HEK293 (cell line): ENCODE results near the gene KMO.

ENCODE experiments used
- CTCF ChIA-PET: fragments of 350-600 bp; formaldehyde crosslinking; extraction: SDS; loops from one replicate; lab custom pipeline; 2021; ENCODE audit warnings: antibody characterized with exemption; lab: Yijun Ruan, JAX
- POLR2A ChIA-PET: fragments of 300-600 bp; formaldehyde crosslinking; extraction: SDS; loops from one replicate; lab custom pipeline; 2020; ENCODE audit warnings: antibody characterized with exemption, inconsistent platforms; lab: Yijun Ruan, JAX
- H3K27ac ChIP-seq: fragments of 200-500 bp; sonication (Bioruptor generic); 2 replicates; pipeline ENCODE4 v1.5.1; 2014; ENCODE audit warnings: low read depth, low read length, control low read depth, inconsistent platforms; ENCODE audit errors: extremely low read depth
- H3K36me3 ChIP-seq, 2 experiments: fragments of 200-500 bp in 1 of 2; sonication (Bioruptor generic) in 1 of 2; 1 replicate in 1 of 2; 2 replicates in 1 of 2; pipeline ENCODE4 v1.5.1; 2014 to 2017; ENCODE audit warnings: inconsistent platforms in 2 of 2, low read length in 2 of 2; ENCODE audit not compliant: control insufficient read depth in 2 of 2, insufficient read depth in 1 of 2
- H3K4me1 ChIP-seq: fragments of 200-500 bp; sonication (Bioruptor generic); 2 replicates; pipeline ENCODE4 v1.5.1; 2014; ENCODE audit warnings: mild to moderate bottlenecking, low read length, inconsistent platforms; ENCODE audit not compliant: control insufficient read depth, insufficient read depth
- H3K4me3 ChIP-seq: 2 replicates; pipeline ENCODE4 v1.5.1; 2011; ENCODE audit warnings: low read depth, mild to moderate bottlenecking, control low read depth, low read length, moderate library complexity
- H3K9me3 ChIP-seq: fragments of 200-500 bp; sonication (Bioruptor generic); 2 replicates; pipeline ENCODE4 v1.5.1; 2014; ENCODE audit warnings: low read depth, low read length, inconsistent platforms; ENCODE audit not compliant: control insufficient read depth, insufficient read depth
- MEIS1 ChIP-seq: sonication (generic); formaldehyde crosslinking; IDR thresholded peaks from 2 replicates; pipeline ENCODE4 v1.8.1; 2022; ENCODE audit warnings: missing genetic modification reagents, mild to moderate bottlenecking, borderline replicate concordance
- PRDM6 ChIP-seq: fragments of 450-650 bp; formaldehyde crosslinking; IDR thresholded peaks from 2 replicates; pipeline ENCODE4 v1.5.1; 2017; ENCODE audit warnings: missing biosample characterization, missing genetic modification characterization
- RBAK ChIP-seq: fragments of 450-650 bp; formaldehyde crosslinking; IDR thresholded peaks from 2 replicates; pipeline ENCODE4 v1.5.1; 2016; ENCODE audit warnings: missing biosample characterization, missing genetic modification characterization
- SETDB1 ChIP-seq: IDR thresholded peaks from one replicate; pipeline ENCODE4 v1.6.1; 2017; ENCODE audit warnings: mild to moderate bottlenecking, low read length, moderate library complexity, mixed read lengths; ENCODE audit not compliant: insufficient read length
- ZBTB11 ChIP-seq: fragments of 450-650 bp; formaldehyde crosslinking; conservative IDR thresholded peaks from 2 replicates; pipeline ENCODE4 v1.5.1; 2016; ENCODE audit warnings: low read depth, missing biosample characterization, missing genetic modification characterization
- ZBTB48 ChIP-seq: fragments of 450-650 bp; formaldehyde crosslinking; IDR thresholded peaks from 2 replicates; pipeline ENCODE4 v1.5.1; 2016; ENCODE audit warnings: missing biosample characterization, missing genetic modification characterization
- ZEB2 ChIP-seq: fragments of 450-650 bp; formaldehyde crosslinking; IDR thresholded peaks from 2 replicates; pipeline ENCODE4 v1.5.1; 2016; ENCODE audit warnings: missing biosample characterization, missing genetic modification characterization
- ZNF202 ChIP-seq: fragments of 450-650 bp; formaldehyde crosslinking; IDR thresholded peaks from 2 replicates; pipeline ENCODE4 v1.5.1; 2016; ENCODE audit warnings: missing biosample characterization, missing genetic modification characterization, borderline replicate concordance
- ZNF26 ChIP-seq: fragments of 450-650 bp; formaldehyde crosslinking; IDR thresholded peaks from 2 replicates; pipeline ENCODE4 v1.5.1; 2016; ENCODE audit warnings: missing biosample characterization, missing genetic modification characterization
- ZNF274 ChIP-seq, 2 experiments: fragments of 200-500 bp in 1 of 2; fragments of 450-650 bp in 1 of 2; sonication (Bioruptor generic) in 1 of 2; formaldehyde crosslinking in 1 of 2; IDR thresholded peaks; 2 replicates each; pipeline versions ENCODE4 v1.5.1 to v1.6.1; 2014 to 2016; ENCODE audit warnings: borderline replicate concordance in 1 of 2, inconsistent platforms in 1 of 2, low read length in 1 of 2, missing biosample characterization in 1 of 2, missing genetic modification characterization in 1 of 2
- ZNF626 ChIP-seq: fragments of 450-650 bp; sonication (Bioruptor Pico); formaldehyde crosslinking; IDR thresholded peaks from 2 replicates; pipeline ENCODE4 v1.5.1; 2018; ENCODE audit warnings: missing biosample characterization, missing genetic modification characterization, inconsistent platforms
- ZNF777 ChIP-seq: fragments of 450-650 bp; formaldehyde crosslinking; IDR thresholded peaks from 2 replicates; pipeline ENCODE4 v1.5.1; 2017; ENCODE audit warnings: missing biosample characterization, missing genetic modification characterization, borderline replicate concordance
- ZNF791 ChIP-seq: fragments of 450-650 bp; formaldehyde crosslinking; IDR thresholded peaks from 2 replicates; pipeline ENCODE4 v1.5.1; 2016; ENCODE audit warnings: missing biosample characterization, missing genetic modification characterization
- TF ChIP-seq, protein P1 (sequence below): fragments of 450-650 bp; formaldehyde crosslinking; IDR thresholded peaks from 2 replicates; pipeline ENCODE4 v1.5.0; 2017; ENCODE audit warnings: missing biosample characterization, missing genetic modification characterization, borderline replicate concordance
- TF ChIP-seq, protein P2 (sequence below): fragments of 450-650 bp; formaldehyde crosslinking; IDR thresholded peaks from 2 replicates; pipeline ENCODE4 v1.5.1; 2017; ENCODE audit warnings: missing biosample characterization, missing genetic modification characterization
- TF ChIP-seq, protein P3 (sequence below): fragments of 450-650 bp; formaldehyde crosslinking; IDR thresholded peaks from 2 replicates; pipeline ENCODE4 v1.5.1; 2016; ENCODE audit warnings: missing biosample characterization, missing genetic modification characterization
- TF ChIP-seq, protein P4 (sequence below): fragments of 450-650 bp; formaldehyde crosslinking; optimal IDR thresholded peaks from 2 replicates; pipeline ENCODE3; 2016; ENCODE audit warnings: missing biosample characterization, mild to moderate bottlenecking, missing genetic modification characterization

The KMO gene

DNA sequence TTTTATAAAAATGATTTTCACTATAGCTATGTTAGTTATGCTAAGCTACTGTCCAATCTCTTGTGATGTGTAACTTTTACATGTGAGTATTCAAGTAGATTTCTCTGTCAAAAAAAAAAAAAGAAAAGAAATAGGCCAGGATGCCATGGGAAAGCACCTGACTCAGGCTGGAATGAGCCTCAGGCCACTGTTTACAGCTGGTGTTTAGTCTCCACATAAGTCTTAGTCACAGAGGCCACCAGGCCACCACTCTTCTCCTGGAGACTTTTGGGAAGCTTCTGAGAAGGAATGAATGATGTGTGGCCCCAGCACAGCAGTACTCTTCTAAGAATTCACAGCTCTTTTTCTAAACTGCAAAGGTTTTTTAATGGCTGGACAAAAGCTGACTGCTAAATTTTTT is 59.1 kb downstream of the KMO start:
- no peaks in the 10 kb centered on the region for H3K4me1 ChIP-seq
- TF ChIP-seq, protein P1, sequence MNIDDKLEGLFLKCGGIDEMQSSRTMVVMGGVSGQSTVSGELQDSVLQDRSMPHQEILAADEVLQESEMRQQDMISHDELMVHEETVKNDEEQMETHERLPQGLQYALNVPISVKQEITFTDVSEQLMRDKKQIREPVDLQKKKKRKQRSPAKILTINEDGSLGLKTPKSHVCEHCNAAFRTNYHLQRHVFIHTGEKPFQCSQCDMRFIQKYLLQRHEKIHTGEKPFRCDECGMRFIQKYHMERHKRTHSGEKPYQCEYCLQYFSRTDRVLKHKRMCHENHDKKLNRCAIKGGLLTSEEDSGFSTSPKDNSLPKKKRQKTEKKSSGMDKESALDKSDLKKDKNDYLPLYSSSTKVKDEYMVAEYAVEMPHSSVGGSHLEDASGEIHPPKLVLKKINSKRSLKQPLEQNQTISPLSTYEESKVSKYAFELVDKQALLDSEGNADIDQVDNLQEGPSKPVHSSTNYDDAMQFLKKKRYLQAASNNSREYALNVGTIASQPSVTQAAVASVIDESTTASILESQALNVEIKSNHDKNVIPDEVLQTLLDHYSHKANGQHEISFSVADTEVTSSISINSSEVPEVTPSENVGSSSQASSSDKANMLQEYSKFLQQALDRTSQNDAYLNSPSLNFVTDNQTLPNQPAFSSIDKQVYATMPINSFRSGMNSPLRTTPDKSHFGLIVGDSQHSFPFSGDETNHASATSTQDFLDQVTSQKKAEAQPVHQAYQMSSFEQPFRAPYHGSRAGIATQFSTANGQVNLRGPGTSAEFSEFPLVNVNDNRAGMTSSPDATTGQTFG (tag by site-specific recombination), result no peak
- no peak for TF ChIP-seq PRDM6
- TF ChIP-seq ZEB2 (tag by site-specific recombination), result no peak
- TF ChIP-seq, protein P2, sequence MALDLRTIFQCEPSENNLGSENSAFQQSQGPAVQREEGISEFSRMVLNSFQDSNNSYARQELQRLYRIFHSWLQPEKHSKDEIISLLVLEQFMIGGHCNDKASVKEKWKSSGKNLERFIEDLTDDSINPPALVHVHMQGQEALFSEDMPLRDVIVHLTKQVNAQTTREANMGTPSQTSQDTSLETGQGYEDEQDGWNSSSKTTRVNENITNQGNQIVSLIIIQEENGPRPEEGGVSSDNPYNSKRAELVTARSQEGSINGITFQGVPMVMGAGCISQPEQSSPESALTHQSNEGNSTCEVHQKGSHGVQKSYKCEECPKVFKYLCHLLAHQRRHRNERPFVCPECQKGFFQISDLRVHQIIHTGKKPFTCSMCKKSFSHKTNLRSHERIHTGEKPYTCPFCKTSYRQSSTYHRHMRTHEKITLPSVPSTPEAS (tag by site-specific recombination), result no peak
- no peak for TF ChIP-seq ZNF202 (tag by site-specific recombination)
- TF ChIP-seq ZBTB11 (tag by site-specific recombination), result no peak
- TF ChIP-seq ZNF777 (tag by site-specific recombination), result no peak
- no peak for TF ChIP-seq ZNF274 (IDR thresholded peaks at IDR 0.05; ENCODE audit: low read length)
- TF ChIP-seq ZNF274 (tag by site-specific recombination; IDR thresholded peaks at IDR 0.05; ENCODE audit: borderline replicate concordance), result no peak
- no peak for TF ChIP-seq ZNF26 (tag by site-specific recombination)
- TF ChIP-seq, protein P3, sequence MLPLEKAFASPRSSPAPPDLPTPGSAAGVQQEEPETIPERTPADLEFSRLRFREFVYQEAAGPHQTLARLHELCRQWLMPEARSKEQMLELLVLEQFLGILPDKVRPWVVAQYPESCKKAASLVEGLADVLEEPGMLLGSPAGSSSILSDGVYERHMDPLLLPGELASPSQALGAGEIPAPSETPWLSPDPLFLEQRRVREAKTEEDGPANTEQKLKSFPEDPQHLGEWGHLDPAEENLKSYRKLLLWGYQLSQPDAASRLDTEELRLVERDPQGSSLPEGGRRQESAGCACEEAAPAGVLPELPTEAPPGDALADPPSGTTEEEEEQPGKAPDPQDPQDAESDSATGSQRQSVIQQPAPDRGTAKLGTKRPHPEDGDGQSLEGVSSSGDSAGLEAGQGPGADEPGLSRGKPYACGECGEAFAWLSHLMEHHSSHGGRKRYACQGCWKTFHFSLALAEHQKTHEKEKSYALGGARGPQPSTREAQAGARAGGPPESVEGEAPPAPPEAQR, result no peak
- TF ChIP-seq, protein P4, sequence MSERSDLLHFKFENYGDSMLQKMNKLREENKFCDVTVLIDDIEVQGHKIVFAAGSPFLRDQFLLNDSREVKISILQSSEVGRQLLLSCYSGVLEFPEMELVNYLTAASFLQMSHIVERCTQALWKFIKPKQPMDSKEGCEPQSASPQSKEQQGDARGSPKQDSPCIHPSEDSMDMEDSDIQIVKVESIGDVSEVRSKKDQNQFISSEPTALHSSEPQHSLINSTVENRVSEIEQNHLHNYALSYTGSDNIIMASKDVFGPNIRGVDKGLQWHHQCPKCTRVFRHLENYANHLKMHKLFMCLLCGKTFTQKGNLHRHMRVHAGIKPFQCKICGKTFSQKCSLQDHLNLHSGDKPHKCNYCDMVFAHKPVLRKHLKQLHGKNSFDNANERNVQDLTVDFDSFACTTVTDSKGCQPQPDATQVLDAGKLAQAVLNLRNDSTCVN (tag by site-specific recombination), result no peak
- no peak for TF ChIP-seq SETDB1
- no peak for TF ChIP-seq RBAK (tag by site-specific recombination)
- TF ChIP-seq ZNF791 (tag by site-specific recombination), result no peak
- no peak for TF ChIP-seq ZNF626 (tag by site-specific recombination)
- TF ChIP-seq ZBTB48 (tag by site-specific recombination), result no peak
- no peak for TF ChIP-seq MEIS1
- ChIA-PET POLR2A (no interaction called here), CTCF (interaction anchor here (0.5 to 0.7 kb wide), 2 partner anchors 54 to 644 kb away, joined by 4 read pairs; no protein-coding TSS in a partner anchor)
- no peaks in the 10 kb centered on the region for H3K9me3 ChIP-seq
- no peak overlapping the region for H3K4me3 ChIP-seq
- no peak overlapping the region for H3K27ac ChIP-seq
- no peaks in the 10 kb centered on the region for H3K36me3 ChIP-seq
